Smooth muscle cell (in vitro differentiated cells): Measurements from ENCODE around the gene ABLIM3. TPM values are rescaled to one million over a fixed set of nuclear protein-coding genes. Genes with fewer than 3 reads are reported as not detected.

Experiments
- DNase-seq: peaks from one replicate; lab custom pipeline; 2025; ENCODE audit not compliant: unreplicated experiment; lab: John Stamatoyannopoulos, UW
- H2AFZ ChIP-seq: fragments of 200-600 bp; sonication (generic); 2 replicates; pipeline ENCODE4 v1.6.0; 2016; ENCODE audit warnings: antibody characterized with exemption, low read depth, mild to moderate bottlenecking
- H3F3A ChIP-seq: fragments of 200-600 bp; sonication (generic); 2 replicates; pipeline ENCODE4 v1.6.0; 2017; ENCODE audit warnings: antibody characterized with exemption, low read depth
- H3K27ac ChIP-seq: fragments of 200-600 bp; sonication (generic); 2 replicates; pipeline ENCODE4 v1.5.1; 2016; ENCODE audit warnings: low read depth, mild to moderate bottlenecking
- H3K27me3 ChIP-seq: fragments of 200-600 bp; sonication (generic); 2 replicates; pipeline ENCODE4 v1.6.1; 2016; ENCODE audit warnings: low read depth, mild to moderate bottlenecking
- H3K36me3 ChIP-seq: fragments of 200-600 bp; sonication (generic); 2 replicates; pipeline ENCODE4 v1.5.1; 2016; ENCODE audit warnings: low read depth
- H3K4me1 ChIP-seq: fragments of 200-600 bp; sonication (generic); 2 replicates; pipeline ENCODE4 v1.5.1; 2016; ENCODE audit warnings: low read depth
- H3K4me2 ChIP-seq: fragments of 200-600 bp; sonication (generic); 2 replicates; pipeline ENCODE4 v1.6.0; 2016; ENCODE audit warnings: mild to moderate bottlenecking
- H3K4me3 ChIP-seq: fragments of 200-600 bp; sonication (generic); 2 replicates; pipeline ENCODE4 v1.5.1; 2016; ENCODE audit warnings: mild to moderate bottlenecking
- H3K79me2 ChIP-seq: fragments of 200-600 bp; sonication (generic); 2 replicates; pipeline ENCODE4 v1.6.0; 2016; ENCODE audit warnings: low read depth, mild to moderate bottlenecking
- H3K9ac ChIP-seq: fragments of 200-600 bp; sonication (generic); 2 replicates; pipeline ENCODE4 v1.6.0; 2016; ENCODE audit warnings: low read depth
- H3K9me3 ChIP-seq: fragments of 200-600 bp; sonication (generic); replicated peaks from 2 replicates; pipeline ENCODE4 v1.5.1; 2016; ENCODE audit warnings: low read depth
- H4K20me1 ChIP-seq: fragments of 200-600 bp; sonication (generic); 2 replicates; pipeline ENCODE4 v1.6.0; 2016; ENCODE audit warnings: low read depth
- CTCF ChIP-seq: fragments of 200-600 bp; sonication (generic); IDR thresholded peaks from 2 replicates; pipeline ENCODE4 v1.5.1; 2017; ENCODE audit warnings: borderline replicate concordance, mild to moderate bottlenecking, antibody characterized with exemption; ENCODE audit not compliant: insufficient read depth, poor library complexity, severe bottlenecking
- WGBS: methylation state at CpG from one replicate; pipeline ENCODE4 v1.1.7; 2016; ENCODE audit warnings: low lambda C conversion rate; 5-methylcytosine and 5-hydroxymethylcytosine counted together
- polyA plus RNA-seq: library from polyadenylated mRNA; unstranded; fragments of >200 nt; fragmentation: Nextera tagmentation; extraction: Ambion mirVana; gene quantifications from 2 replicates; pipeline ENCODE4 v1.2.1, GENCODE V29; 2016
- total RNA-seq: library from RNA; depleted of rRNA; stranded (reverse); fragments of >200 nt; gene quantifications from 2 replicates; pipeline ENCODE4 v1.2.3, GENCODE V29; 2014

Gene ABLIM3
- total and polyA plus RNA-seq, 2 experiments from 2014 or later = 2.6 to 6.8 TPM

- WGBS = 88% methylated on average over 9 of the region's 9 CpGs
- Histone ChIP-seq H3K27ac (peak overlapping the region; percentile 87), H3F3A (no peaks in the 10 kb centered on the region), H3K9ac (no peak overlapping the region), H3K4me3 (no peak overlapping the region), H3K79me2 (no peaks in the 10 kb centered on the region), H4K20me1 (no peaks in the 10 kb centered on the region), H3K4me1 (no peaks in the 10 kb centered on the region), H2AFZ (no peak overlapping the region), H3K4me2 (no peak overlapping the region), H3K36me3 (no peaks in the 10 kb centered on the region), H3K27me3 (no peaks in the 10 kb centered on the region), H3K9me3 (no peaks in the 10 kb centered on the region)
- DNase-seq = no peak
- TF ChIP-seq CTCF = no peak
These were observed 19.9 kb downstream of the ABLIM3 start for GRCh38 chr5:149161026-149161687.

GRCh38 chr5:149161850-149162249 is 20.6 kb downstream of the ABLIM3 start:
- H3K36me3 ChIP-seq = no peaks in the 10 kb centered on the region
- no peak for TF ChIP-seq CTCF
- no peaks in the 10 kb centered on the region for H3K9me3 ChIP-seq
- H3K27me3 ChIP-seq = no peaks in the 10 kb centered on the region
- no peaks in the 10 kb centered on the region for H4K20me1 ChIP-seq
- H3K27ac ChIP-seq = peak overlapping the region; percentile 87
- DNase-seq = no peak
- H3K9ac ChIP-seq = peak overlapping the region; percentile 40
- H3K4me3 ChIP-seq = no peak overlapping the region
- WGBS = 97% methylated on average over 5 of the region's 5 CpGs
- no peak overlapping the region for H2AFZ ChIP-seq
- no peak overlapping the region for H3K4me2 ChIP-seq
- no peaks in the 10 kb centered on the region for H3K4me1 ChIP-seq
- H3F3A ChIP-seq = no peaks in the 10 kb centered on the region
- no peaks in the 10 kb centered on the region for H3K79me2 ChIP-seq

GRCh38 chr5:149162401-149163084 is 21.2 kb downstream of the ABLIM3 start:
- Histone ChIP-seq H3F3A (no peaks in the 10 kb centered on the region), H3K27me3 (no peaks in the 10 kb centered on the region), H3K4me2 (no peak overlapping the region), H3K9ac (peak overlapping the region; percentile 40), H2AFZ (no peak overlapping the region), H3K9me3 (no peaks in the 10 kb centered on the region), H3K4me3 (no peak overlapping the region), H3K79me2 (no peaks in the 10 kb centered on the region), H3K27ac (peak overlapping the region; percentile 87), H3K36me3 (no peaks in the 10 kb centered on the region), H4K20me1 (no peaks in the 10 kb centered on the region), H3K4me1 (no peaks in the 10 kb centered on the region)
- 65% methylated on average over 9 of the region's 9 CpGs for WGBS
- no peak for TF ChIP-seq CTCF
- DNase-seq = no peak
